ENCODE measurements around the gene IDI1.

Gene IDI1

DNA sequence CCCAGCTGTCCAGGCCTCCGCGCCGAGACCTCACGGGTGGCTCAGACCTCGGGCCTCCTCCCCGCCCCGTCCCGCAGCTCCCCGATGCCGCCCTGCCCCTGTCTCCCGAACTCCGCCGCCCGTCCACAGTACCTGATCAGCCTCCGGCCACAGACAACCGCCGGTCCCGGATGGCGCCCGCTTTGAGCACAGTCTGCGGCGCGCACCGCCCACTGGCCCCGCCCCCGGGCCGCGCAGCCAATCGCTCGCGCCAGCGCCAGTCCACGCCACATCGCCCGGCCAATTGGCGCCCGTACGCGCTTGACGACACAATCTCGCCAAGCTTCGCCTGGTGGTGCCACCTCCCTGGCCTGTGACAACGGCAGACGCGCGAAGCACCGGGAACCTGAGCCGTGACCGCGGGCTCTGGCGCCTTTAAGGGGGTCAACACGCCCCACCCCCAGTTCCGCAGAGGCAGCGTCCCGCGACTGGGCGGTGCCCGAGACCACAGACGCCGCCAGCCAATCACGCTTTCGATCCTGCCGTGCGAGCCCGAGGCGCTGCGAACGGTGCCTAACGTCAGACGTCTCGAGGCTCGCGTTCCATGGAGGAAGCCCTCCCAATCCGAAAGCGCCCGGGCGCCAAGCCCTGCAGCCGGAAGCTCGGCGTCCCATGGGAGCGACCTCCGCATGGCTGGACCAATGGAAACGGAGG, at the start of gene IDI1:
TSS of gene IDI1 (minus strand) at position 388 of the 693 bp plus-strand sequence. CDS start at position 272, 116 bp downstream.
- Histone ChIP-seq H3K4me1 (ENCODE audit: insufficient read depth, low read length) (peaks cover 3% of the 10 kb centered on the region; the same call in 1 of the 2 replicates), H3K4me3 (ENCODE audit: low read length) (peak within 1 kb of the TSS; percentile 94), H3K27ac (ENCODE audit: low read length) (no peak within 1 kb of the TSS), H3K9ac (ENCODE audit: low read depth, low read length) (peak within 1 kb of the TSS; percentile 87), H3K27me3 (ENCODE audit: insufficient read depth, low read length) (no peaks in the 10 kb centered on the region), H3K36me3 (ENCODE audit: insufficient read depth, low read depth, low read length) (peaks cover 52% of the 10 kb centered on the region), H3K9me3 (ENCODE audit: insufficient read depth, low read depth, low read length) (no peaks in the 10 kb centered on the region)

DNA sequence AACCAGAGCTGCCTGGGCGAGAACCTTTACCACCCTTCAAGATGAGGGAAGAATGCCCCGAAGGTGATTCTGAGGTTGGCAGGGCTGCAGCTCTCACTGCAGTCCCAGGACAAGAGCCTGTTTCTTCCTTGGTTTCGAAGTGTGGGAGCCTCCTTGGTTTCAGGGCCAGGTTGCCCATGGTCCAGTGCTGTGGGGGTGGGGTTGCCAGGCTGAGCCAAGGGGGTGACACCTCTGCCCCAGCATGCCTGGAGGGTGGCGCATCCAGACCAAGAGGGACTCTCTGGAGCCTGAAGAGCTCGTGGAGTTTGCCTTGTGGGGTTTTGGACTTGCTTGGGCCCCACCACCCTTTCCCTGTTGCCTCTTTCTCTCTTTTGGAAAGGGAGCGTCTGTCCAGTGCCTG, 48.5 kb upstream of the IDI1 start:
- Histone ChIP-seq H3K27me3 (ENCODE audit: insufficient read depth, low read length) (no peaks in the 10 kb centered on the region), H3K36me3 (ENCODE audit: insufficient read depth, low read depth, low read length) (peaks cover 44% of the 10 kb centered on the region), H3K9me3 (ENCODE audit: insufficient read depth, low read depth, low read length) (no peaks in the 10 kb centered on the region), H3K9ac (ENCODE audit: low read depth, low read length) (no peak overlapping the region), H3K27ac (ENCODE audit: low read length) (no peak overlapping the region), H3K4me3 (ENCODE audit: low read length) (no peak overlapping the region), H3K4me1 (ENCODE audit: insufficient read depth, low read length) (no peaks in the 10 kb centered on the region)

DNA sequence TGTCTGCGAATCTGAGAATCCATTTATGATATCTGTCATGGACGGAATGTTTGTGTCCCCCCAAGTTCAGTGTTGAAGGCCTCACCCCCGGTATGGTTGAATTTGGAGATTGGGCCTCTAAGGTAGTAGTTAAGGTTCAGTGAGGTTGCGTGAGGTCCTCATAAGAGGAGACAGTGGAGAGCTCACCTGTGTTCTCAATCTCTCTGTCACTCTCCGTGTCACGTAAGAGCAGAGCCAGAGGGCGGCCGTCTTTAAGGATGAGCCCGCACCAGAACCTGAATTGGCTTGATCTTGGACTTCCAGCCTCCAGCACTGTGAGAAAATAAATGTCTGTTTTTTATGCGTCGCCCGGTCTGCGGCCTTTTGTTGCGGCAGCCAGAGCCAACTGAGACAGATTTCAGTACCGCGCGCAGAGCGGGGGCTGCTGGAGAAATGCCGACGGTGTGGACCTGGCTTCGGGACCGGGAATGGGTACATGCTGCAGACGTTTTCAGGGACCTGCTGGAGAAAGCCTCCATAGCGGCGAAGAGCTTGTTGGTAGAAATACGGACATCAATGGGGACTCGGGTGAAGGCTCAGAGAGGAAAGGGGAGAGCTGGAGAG, 47.5 kb upstream of the IDI1 start:
- no peaks in the 10 kb centered on the region for H3K9me3 ChIP-seq (ENCODE audit: insufficient read depth, low read depth, low read length)
- H3K36me3 ChIP-seq (ENCODE audit: insufficient read depth, low read depth, low read length) = peaks cover 47% of the 10 kb centered on the region
- H3K27me3 ChIP-seq (ENCODE audit: insufficient read depth, low read length) = no peaks in the 10 kb centered on the region
- no peaks in the 10 kb centered on the region for H3K4me1 ChIP-seq (ENCODE audit: insufficient read depth, low read length)
- no peak overlapping the region for H3K27ac ChIP-seq (ENCODE audit: low read length)
- no peak overlapping the region for H3K9ac ChIP-seq (ENCODE audit: low read depth, low read length)
- H3K4me3 ChIP-seq (ENCODE audit: low read length) = no peak overlapping the region

DNA sequence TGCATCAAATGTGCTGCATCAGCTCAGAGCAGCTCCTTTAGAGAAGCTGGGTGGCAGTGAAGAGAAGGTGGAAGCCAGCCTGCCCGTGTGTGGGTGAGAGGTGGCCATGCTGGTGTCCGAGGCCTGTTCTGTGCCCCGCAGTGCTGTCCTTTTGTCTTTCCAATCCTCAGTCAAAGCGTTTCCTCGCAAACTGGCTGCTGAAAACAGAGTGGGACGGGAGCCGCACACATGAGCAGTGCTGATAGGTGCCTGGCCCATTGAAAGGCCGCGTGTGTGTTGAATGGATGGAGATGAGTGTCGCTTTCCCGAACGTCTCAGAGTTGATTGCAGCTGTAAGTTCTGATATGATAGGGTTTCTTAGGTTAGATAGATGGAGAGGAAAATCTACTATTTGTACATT, 46.6 kb upstream of the IDI1 start:
- Histone ChIP-seq H3K27me3 (ENCODE audit: insufficient read depth, low read length) (no peaks in the 10 kb centered on the region), H3K4me3 (ENCODE audit: low read length) (no peak overlapping the region), H3K4me1 (ENCODE audit: insufficient read depth, low read length) (no peaks in the 10 kb centered on the region), H3K9ac (ENCODE audit: low read depth, low read length) (no peak overlapping the region), H3K27ac (ENCODE audit: low read length) (no peak overlapping the region), H3K9me3 (ENCODE audit: insufficient read depth, low read depth, low read length) (no peaks in the 10 kb centered on the region), H3K36me3 (ENCODE audit: insufficient read depth, low read depth, low read length) (peaks cover 56% of the 10 kb centered on the region)

DNA sequence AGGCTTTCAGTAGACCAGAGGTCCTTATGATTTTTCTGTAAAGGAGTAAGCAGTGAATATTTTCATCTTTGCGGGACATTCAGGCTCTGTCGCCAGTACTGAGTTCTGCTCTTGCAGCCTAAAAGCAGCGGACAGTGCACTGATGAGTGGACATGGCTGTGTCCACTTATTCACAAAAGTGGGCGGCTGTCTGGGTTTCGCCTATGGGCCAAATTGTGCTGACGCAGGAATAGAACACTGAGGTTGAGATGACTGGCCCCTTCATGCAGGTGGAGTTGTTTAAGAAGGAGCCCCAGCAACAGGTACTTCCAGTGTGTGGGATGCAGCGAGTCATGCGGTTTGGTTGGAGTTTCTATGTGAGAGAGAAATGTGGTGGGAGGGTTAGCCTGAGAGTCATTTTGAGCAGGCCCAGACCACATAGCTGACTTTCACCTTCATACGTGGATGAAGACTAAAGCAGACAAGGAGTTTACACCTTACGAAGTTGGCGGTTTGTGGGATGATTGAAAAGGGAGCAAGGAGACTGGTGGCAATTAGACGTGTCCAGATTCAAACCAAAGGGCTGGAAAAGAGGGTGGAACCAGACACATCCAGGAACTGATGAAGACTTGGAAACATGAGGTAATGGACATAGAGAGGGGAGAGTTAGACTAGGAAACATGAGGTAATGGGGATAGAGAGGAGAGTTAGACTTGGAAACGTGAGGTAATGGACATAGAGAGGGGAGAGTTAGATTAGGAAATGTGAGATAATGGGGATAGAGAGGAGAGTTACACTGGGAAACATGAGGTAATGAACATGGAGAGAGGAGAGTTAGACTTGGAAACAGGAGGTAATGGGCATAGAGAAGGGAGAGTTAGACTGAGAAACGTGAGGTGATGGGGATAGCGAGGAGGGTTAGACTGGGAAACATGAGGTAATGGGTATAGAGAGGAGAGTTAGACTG, 45.5 kb upstream of the IDI1 start:
- Histone ChIP-seq H3K4me3 (ENCODE audit: low read length) (no peak overlapping the region), H3K36me3 (ENCODE audit: insufficient read depth, low read depth, low read length) (peaks cover 60% of the 10 kb centered on the region), H3K9me3 (ENCODE audit: insufficient read depth, low read depth, low read length) (no peaks in the 10 kb centered on the region), H3K27me3 (ENCODE audit: insufficient read depth, low read length) (no peaks in the 10 kb centered on the region), H3K4me1 (ENCODE audit: insufficient read depth, low read length) (no peaks in the 10 kb centered on the region), H3K27ac (ENCODE audit: low read length) (no peak overlapping the region), H3K9ac (ENCODE audit: low read depth, low read length) (no peak overlapping the region)

DNA sequence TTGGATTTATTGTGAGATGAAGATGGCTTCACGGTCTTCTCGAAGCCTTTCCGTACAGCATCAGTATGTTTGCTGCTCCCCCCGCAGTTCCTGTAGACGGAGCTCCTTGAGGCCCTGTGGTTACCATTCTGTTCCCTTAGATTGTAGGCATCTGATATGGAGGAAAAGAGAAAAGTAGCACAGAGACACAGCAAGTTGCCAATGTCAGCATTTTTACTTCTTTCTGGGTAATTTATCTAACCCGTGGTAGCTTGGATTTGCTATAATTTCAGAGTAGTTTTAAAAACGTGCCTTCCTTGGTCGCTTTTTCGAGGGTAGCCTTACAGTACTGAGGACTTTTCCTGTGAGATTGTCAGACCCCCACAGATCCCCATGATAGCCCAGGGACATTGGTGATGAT, 44.8 kb upstream of the IDI1 start:
- H3K36me3 ChIP-seq (ENCODE audit: insufficient read depth, low read depth, low read length) = peaks cover 57% of the 10 kb centered on the region
- H3K9me3 ChIP-seq (ENCODE audit: insufficient read depth, low read depth, low read length) = no peaks in the 10 kb centered on the region
- H3K9ac ChIP-seq (ENCODE audit: low read depth, low read length) = no peak overlapping the region
- H3K4me1 ChIP-seq (ENCODE audit: insufficient read depth, low read length) = no peaks in the 10 kb centered on the region
- no peak overlapping the region for H3K27ac ChIP-seq (ENCODE audit: low read length)
- no peak overlapping the region for H3K4me3 ChIP-seq (ENCODE audit: low read length)
- no peaks in the 10 kb centered on the region for H3K27me3 ChIP-seq (ENCODE audit: insufficient read depth, low read length)

DNA sequence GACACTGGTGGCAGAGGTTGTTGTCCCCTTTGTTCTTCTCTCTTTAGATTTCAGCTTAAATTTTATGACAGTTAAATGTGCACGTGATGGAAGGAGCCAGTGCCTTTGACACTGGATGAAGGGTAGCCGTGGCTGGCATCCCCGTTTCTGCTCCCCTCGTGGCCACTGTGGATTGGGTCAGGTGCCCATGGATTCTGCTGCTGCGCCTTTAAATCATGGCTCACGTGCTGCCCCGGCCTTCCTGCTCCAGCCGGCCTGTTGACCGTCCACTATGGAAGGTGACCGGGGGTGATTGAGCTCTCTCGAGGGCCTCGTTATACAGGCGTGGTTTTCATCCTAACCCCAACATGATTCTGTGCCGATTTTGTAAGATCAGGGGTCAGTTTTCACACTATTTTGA, 41.8 kb upstream of the IDI1 start:
- Histone ChIP-seq H3K4me3 (ENCODE audit: low read length) (no peak overlapping the region), H3K9ac (ENCODE audit: low read depth, low read length) (no peak overlapping the region), H3K36me3 (ENCODE audit: insufficient read depth, low read depth, low read length) (peaks cover 60% of the 10 kb centered on the region), H3K27me3 (ENCODE audit: insufficient read depth, low read length) (no peaks in the 10 kb centered on the region), H3K27ac (ENCODE audit: low read length) (no peak overlapping the region), H3K4me1 (ENCODE audit: insufficient read depth, low read length) (no peaks in the 10 kb centered on the region), H3K9me3 (ENCODE audit: insufficient read depth, low read depth, low read length) (no peaks in the 10 kb centered on the region)

DNA sequence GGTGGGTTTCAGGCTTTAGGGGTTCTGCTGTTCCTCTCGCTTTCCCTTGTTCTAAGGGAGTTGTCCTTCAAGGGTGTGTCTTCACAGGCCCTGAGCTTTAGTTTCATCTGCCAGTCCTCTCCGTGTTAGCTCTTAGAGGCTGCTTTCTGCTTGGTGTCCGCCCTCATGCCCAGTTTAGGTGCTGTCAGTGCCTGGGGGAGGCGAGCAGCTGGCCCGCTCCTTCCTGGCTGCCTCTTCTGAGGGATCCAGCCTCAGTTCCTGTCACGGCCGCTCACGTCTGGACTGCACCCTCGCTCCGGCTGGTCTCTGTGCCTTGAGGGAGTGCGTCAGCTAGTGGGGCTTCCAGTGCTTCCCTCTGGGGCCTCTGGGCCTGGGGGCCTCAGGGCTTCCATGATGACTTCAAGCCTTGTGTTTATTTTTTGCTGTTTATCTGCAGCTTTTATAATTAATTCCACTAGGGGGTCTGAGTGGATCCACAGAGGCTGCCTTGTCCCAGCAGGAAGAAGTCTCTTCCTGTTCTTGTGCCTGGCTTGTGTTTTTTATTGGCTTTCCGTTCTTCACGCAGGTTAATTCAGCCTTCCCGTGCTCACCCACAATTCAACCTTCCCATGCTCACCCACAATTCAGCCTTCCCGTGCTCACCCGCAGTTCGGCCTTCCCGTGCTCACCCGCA, 40.2 kb upstream of the IDI1 start:
- no peaks in the 10 kb centered on the region for H3K4me1 ChIP-seq (ENCODE audit: insufficient read depth, low read length)
- no peak overlapping the region for H3K27ac ChIP-seq (ENCODE audit: low read length)
- H3K9ac ChIP-seq (ENCODE audit: low read depth, low read length) = no peak overlapping the region
- no peaks in the 10 kb centered on the region for H3K9me3 ChIP-seq (ENCODE audit: insufficient read depth, low read depth, low read length)
- peaks cover 62% of the 10 kb centered on the region for H3K36me3 ChIP-seq (ENCODE audit: insufficient read depth, low read depth, low read length)
- H3K27me3 ChIP-seq (ENCODE audit: insufficient read depth, low read length) = no peaks in the 10 kb centered on the region
- no peak overlapping the region for H3K4me3 ChIP-seq (ENCODE audit: low read length)

DNA sequence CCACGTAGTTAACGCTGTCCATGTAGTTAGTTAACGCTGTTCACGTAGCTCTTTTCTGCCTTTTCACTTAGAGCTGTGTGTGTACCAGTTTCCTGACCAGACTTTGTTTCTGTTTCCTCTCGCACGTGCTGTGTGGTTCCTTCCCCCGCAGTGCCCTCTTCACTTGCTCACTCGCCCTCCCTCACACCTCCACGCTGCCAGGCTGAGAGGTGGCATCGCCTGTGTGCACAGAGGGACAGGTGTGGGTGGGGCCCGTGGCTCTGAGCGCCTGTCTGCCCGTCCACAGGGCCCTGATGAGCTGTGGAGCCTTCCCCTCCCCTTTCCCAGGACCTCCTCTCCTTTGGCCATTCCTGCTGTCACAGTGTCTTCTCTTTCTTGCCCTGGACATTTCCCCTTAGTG, 37.9 kb upstream of the IDI1 start:
- no peaks in the 10 kb centered on the region for H3K4me1 ChIP-seq (ENCODE audit: insufficient read depth, low read length)
- no peaks in the 10 kb centered on the region for H3K27me3 ChIP-seq (ENCODE audit: insufficient read depth, low read length)
- H3K9me3 ChIP-seq (ENCODE audit: insufficient read depth, low read depth, low read length) = no peaks in the 10 kb centered on the region
- no peak overlapping the region for H3K9ac ChIP-seq (ENCODE audit: low read depth, low read length)
- H3K4me3 ChIP-seq (ENCODE audit: low read length) = no peak overlapping the region
- peaks cover 62% of the 10 kb centered on the region for H3K36me3 ChIP-seq (ENCODE audit: insufficient read depth, low read depth, low read length)
- H3K27ac ChIP-seq (ENCODE audit: low read length) = no peak overlapping the region

DNA sequence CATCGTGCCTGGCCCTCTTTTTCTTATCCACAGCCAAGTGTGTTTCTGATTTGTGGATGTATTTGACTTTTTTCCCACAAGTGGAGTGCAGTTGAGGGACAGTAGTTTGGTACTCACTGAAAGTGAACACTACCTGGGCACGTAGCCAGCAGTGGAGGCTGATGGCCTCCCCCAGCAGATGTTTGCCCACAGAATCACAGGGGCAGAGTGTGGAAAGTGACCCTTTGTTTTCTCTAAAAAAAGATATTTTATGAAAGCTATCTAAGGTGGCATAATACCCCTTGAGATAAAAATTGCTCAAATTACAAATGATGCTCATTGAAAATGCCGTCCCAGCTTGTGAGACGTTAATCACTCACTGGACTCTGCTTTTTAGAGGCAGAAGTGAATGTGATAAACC, 36.3 kb upstream of the IDI1 start:
- H3K36me3 ChIP-seq (ENCODE audit: insufficient read depth, low read depth, low read length) = peaks cover 63% of the 10 kb centered on the region
- no peaks in the 10 kb centered on the region for H3K9me3 ChIP-seq (ENCODE audit: insufficient read depth, low read depth, low read length)
- no peaks in the 10 kb centered on the region for H3K4me1 ChIP-seq (ENCODE audit: insufficient read depth, low read length)
- no peak overlapping the region for H3K9ac ChIP-seq (ENCODE audit: low read depth, low read length)
- no peaks in the 10 kb centered on the region for H3K27me3 ChIP-seq (ENCODE audit: insufficient read depth, low read length)
- H3K4me3 ChIP-seq (ENCODE audit: low read length) = no peak overlapping the region
- no peak overlapping the region for H3K27ac ChIP-seq (ENCODE audit: low read length)
